GM18861 (cell line): ENCODE data around the gene ADCY3.

Experiments
- ATAC-seq: cut with Tn5 transposase; IDR thresholded peaks from one replicate; pipeline ENCODE4 v1.9.1; 2021; ENCODE audit not compliant: unreplicated experiment

The ADCY3 gene

GRCh38 chr2:24907116-24907515, 12.9 kb downstream of the ADCY3 start:
- no peak for ATAC-seq

GRCh38 chr2:24906466-24906865, 13.6 kb downstream of the ADCY3 start:
- ATAC-seq, result no peak

GRCh38 chr2:24903161-24904103, 16.6 kb downstream of the ADCY3 start:
- no peak for ATAC-seq

GRCh38 chr2:24899361-24899910, 20.6 kb downstream of the ADCY3 start:
- ATAC-seq, result no peak

- ATAC-seq, result no peak
Observed at GRCh38 chr2:24898122-24899109, 21.6 kb downstream of the ADCY3 start.

GRCh38 chr2:24894750-24895149, 25.3 kb downstream of the ADCY3 start:
- no peak for ATAC-seq

- no peak for ATAC-seq
Observed at GRCh38 chr2:24893934-24894333, 26.1 kb downstream of the ADCY3 start.

GRCh38 chr2:24892928-24893327, 27.1 kb downstream of the ADCY3 start:
- ATAC-seq, result no peak

- no peak for ATAC-seq
Observed at GRCh38 chr2:24891201-24891600, 28.8 kb downstream of the ADCY3 start.

GRCh38 chr2:24889221-24889620, 30.8 kb downstream of the ADCY3 start:
- ATAC-seq, result no peak

GRCh38 chr2:24888177-24888576, 31.9 kb downstream of the ADCY3 start:
- ATAC-seq, result no peak

- no peak for ATAC-seq
Observed at GRCh38 chr2:24887307-24887874, 32.6 kb downstream of the ADCY3 start.

- ATAC-seq, result no peak
Observed at GRCh38 chr2:24886691-24887304, 33.2 kb downstream of the ADCY3 start.

GRCh38 chr2:24886126-24886501, 33.9 kb downstream of the ADCY3 start:
- no peak for ATAC-seq

- no peak for ATAC-seq
Observed at GRCh38 chr2:24885221-24886125, 34.6 kb downstream of the ADCY3 start.

GRCh38 chr2:24883946-24884345, 36.1 kb downstream of the ADCY3 start:
- ATAC-seq, result no peak

GRCh38 chr2:24881623-24882022, 38.4 kb downstream of the ADCY3 start:
- ATAC-seq, result no peak

- ATAC-seq, result no peak
Observed at GRCh38 chr2:24881158-24881557, 38.9 kb downstream of the ADCY3 start.

- no peak for ATAC-seq
Observed at GRCh38 chr2:24878341-24878740, 41.7 kb downstream of the ADCY3 start.

- ATAC-seq, result no peak
Observed at GRCh38 chr2:24877646-24878045, 42.4 kb downstream of the ADCY3 start.
